Mucosa of descending colon (tissue), 3 donors: Measurements from ENCODE around the gene HYDIN. TPM values are rescaled to one million over a fixed set of nuclear protein-coding genes. Genes with fewer than 3 reads are reported as not detected.
A peak's percentile ranks its signal among the peaks of the same experiment; 100 is the strongest.

ENCODE experiments used
- ATAC-seq: fragments of 200-7000 bp; cut with Tn5 transposase; one replicate; pipeline ENCODE4 v1.9.1; 2020; ENCODE audit warnings: mild to moderate bottlenecking, moderate library complexity
- DNase-seq, 3 donors: peaks; one replicate each; pipeline ENCODE4 v3.0.0-alpha.2; 2020
- H3K36me3 ChIP-seq: fragments of 200-600 bp; one replicate; pipeline ENCODE4 v1.8.0; 2021; ENCODE audit warnings: low read depth, mild to moderate bottlenecking
- H3K4me1 ChIP-seq: fragments of 200-600 bp; one replicate; pipeline ENCODE4 v1.8.0; 2021; ENCODE audit warnings: low read depth, mild to moderate bottlenecking
- H3K4me3 ChIP-seq: fragments of 200-600 bp; one replicate; pipeline ENCODE4 v1.8.0; 2021; ENCODE audit warnings: mild to moderate bottlenecking
- H3K9me3 ChIP-seq: fragments of 200-600 bp; one replicate; pipeline ENCODE4 v1.8.0; 2021; ENCODE audit warnings: mild to moderate bottlenecking
- CTCF ChIP-seq: fragments of 200-600 bp; IDR thresholded peaks from one replicate; pipeline ENCODE4 v1.8.0; 2022; ENCODE audit warnings: antibody characterized with exemption, mild to moderate bottlenecking
- intact Hi-C, 2 donors: fragments of 100-400 bp; cut with DNase I in 1 of 2; cut with micrococcal nuclease in 1 of 2; formaldehyde crosslinking; loops; one replicate each; pipeline versions ENCODE4 v1.11.0 to v1.11.1; 2022; cut with DNase I, micrococcal nuclease
- total RNA-seq, 3 donors: library from RNA; stranded (reverse); fragmentation: NEBNext Ultra II Directional in 2 of 3; extraction: Animal tissue kit (Norgen Biotek cat#: 25700) in 2 of 3; gene quantifications; one replicate each; pipeline versions ENCODE4 v1.2.1 to v1.2.4, GENCODE V29; 2021 to 2023
- donor health status: DM: no; HTN: no; CAD: no; lungs with moderate emphysema.
- donor health status: DM: no; HTN: no; CAD: no.
- donor health status: DM: no; HTN: yes; CAD: no.

HYDIN gene
- total RNA-seq, 3 donors from 2014 or later: 0.80 to 2.3 (median 1.5) TPM

GRCh38 chr16:70775399-70775798 is 455.1 kb downstream of the HYDIN start:
- no peaks in the 10 kb centered on the region for H3K36me3 ChIP-seq
- TF ChIP-seq CTCF: no peak
- H3K9me3 ChIP-seq: no peaks in the 10 kb centered on the region

GRCh38 chr16:70774261-70774660 is 456.3 kb downstream of the HYDIN start:
- no peak for DNase-seq
- no peaks in the 10 kb centered on the region for H3K4me1 ChIP-seq
- intact Hi-C loops: loop anchor here in 1 of 2 donors (10.0 kb wide), 1 partner anchor 89 kb away; the partner anchor contains the start of gene MTSS2
- TF ChIP-seq CTCF: no peak
- no peak for ATAC-seq
- H3K9me3 ChIP-seq: no peaks in the 10 kb centered on the region
- no peak overlapping the region for H3K4me3 ChIP-seq
- H3K36me3 ChIP-seq: no peaks in the 10 kb centered on the region

More at GRCh38 chr16:70775399-70775798, 455.1 kb downstream of the HYDIN start:
- no peak overlapping the region for H3K4me3 ChIP-seq
- H3K4me1 ChIP-seq: no peaks in the 10 kb centered on the region
- no peak for ATAC-seq
- peak in 1 of 3 donors; percentile 6 for DNase-seq
- intact Hi-C loops: loop anchor here in 1 of 2 donors (10.0 kb wide), 1 partner anchor 91 kb away; the partner anchor contains the start of gene MTSS2

GRCh38 chr16:70772493-70772892 is 458.0 kb downstream of the HYDIN start:
- H3K9me3 ChIP-seq: no peaks in the 10 kb centered on the region
- H3K36me3 ChIP-seq: no peaks in the 10 kb centered on the region
- H3K4me1 ChIP-seq: no peaks in the 10 kb centered on the region
- intact Hi-C loops: loop anchor here in 1 of 2 donors (10.0 kb wide), 1 partner anchor 88 kb away; the partner anchor contains the start of gene MTSS2
- no peak for ATAC-seq
- TF ChIP-seq CTCF: no peak
- no peak overlapping the region for H3K4me3 ChIP-seq
- DNase-seq: no peak

- no peaks in the 10 kb centered on the region for H3K36me3 ChIP-seq
- intact Hi-C loops: loop anchor here in 1 of 2 donors (10.0 kb wide), 1 partner anchor 86 kb away; the partner anchor contains the start of gene MTSS2
- no peaks in the 10 kb centered on the region for H3K9me3 ChIP-seq
These were observed 459.6 kb downstream of the HYDIN start for GRCh38 chr16:70770626-70771552.

GRCh38 chr16:70770291-70770625 is 460.3 kb downstream of the HYDIN start:
- intact Hi-C loops: loop anchor here in 1 of 2 donors (10.0 kb wide), 1 partner anchor 85 kb away; the partner anchor contains the start of gene MTSS2
- Histone ChIP-seq H3K4me1 (no peaks in the 10 kb centered on the region), H3K4me3 (no peak overlapping the region), H3K9me3 (no peaks in the 10 kb centered on the region), H3K36me3 (no peaks in the 10 kb centered on the region)
- TF ChIP-seq CTCF: no peak
- no peak for ATAC-seq
- no peak for DNase-seq

More at GRCh38 chr16:70770626-70771552, 459.6 kb downstream of the HYDIN start:
- TF ChIP-seq CTCF: peak; percentile 86
- DNase-seq (peak in 2 of 3 donors; percentile 75 to 77), ATAC-seq (peak; percentile 91)
- Histone ChIP-seq H3K4me3 (no peak overlapping the region), H3K4me1 (no peaks in the 10 kb centered on the region)
